DOHH2 (cell line): ENCODE measurements around the gene ZNF749.

Experiments
- EZH2phosphoT487 ChIP-seq: fragments of 200-600 bp; sonication (generic); IDR thresholded peaks from 2 replicates; pipeline ENCODE4 v1.6.1; 2017; ENCODE audit warnings: borderline replicate concordance, mild to moderate bottlenecking, antibody characterized with exemption, low read length, moderate library complexity, mixed read lengths
- TF ChIP-seq, protein P1 (sequence below): fragments of 200-600 bp; sonication (generic); IDR thresholded peaks from one replicate; pipeline ENCODE4 v1.5.1; 2014; ENCODE audit warnings: antibody characterized with exemption, mild to moderate bottlenecking, low read depth, low read length; ENCODE audit not compliant: poor library complexity, severe bottlenecking

DNA sequence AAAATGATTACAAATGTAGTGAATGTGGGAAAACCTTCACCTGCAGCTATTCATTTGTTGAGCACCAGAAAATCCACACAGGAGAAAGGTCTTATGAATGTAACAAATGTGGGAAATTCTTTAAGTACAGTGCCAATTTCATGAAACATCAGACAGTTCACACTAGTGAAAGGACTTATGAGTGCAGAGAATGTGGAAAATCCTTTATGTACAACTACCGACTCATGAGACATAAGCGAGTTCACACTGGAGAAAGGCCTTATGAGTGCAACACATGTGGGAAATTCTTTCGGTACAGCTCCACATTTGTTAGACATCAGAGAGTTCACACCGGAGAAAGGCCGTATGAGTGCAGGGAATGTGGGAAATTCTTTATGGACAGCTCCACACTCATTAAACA lies 36.3 kb upstream of the ZNF749 start:
- TF ChIP-seq, protein P1, sequence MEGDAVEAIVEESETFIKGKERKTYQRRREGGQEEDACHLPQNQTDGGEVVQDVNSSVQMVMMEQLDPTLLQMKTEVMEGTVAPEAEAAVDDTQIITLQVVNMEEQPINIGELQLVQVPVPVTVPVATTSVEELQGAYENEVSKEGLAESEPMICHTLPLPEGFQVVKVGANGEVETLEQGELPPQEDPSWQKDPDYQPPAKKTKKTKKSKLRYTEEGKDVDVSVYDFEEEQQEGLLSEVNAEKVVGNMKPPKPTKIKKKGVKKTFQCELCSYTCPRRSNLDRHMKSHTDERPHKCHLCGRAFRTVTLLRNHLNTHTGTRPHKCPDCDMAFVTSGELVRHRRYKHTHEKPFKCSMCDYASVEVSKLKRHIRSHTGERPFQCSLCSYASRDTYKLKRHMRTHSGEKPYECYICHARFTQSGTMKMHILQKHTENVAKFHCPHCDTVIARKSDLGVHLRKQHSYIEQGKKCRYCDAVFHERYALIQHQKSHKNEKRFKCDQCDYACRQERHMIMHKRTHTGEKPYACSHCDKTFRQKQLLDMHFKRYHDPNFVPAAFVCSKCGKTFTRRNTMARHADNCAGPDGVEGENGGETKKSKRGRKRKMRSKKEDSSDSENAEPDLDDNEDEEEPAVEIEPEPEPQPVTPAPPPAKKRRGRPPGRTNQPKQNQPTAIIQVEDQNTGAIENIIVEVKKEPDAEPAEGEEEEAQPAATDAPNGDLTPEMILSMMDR = no peak
- TF ChIP-seq EZH2phosphoT487 = no peak
